ENCODE data around the gene CC2D1A. TPM values are rescaled to one million over a fixed set of nuclear protein-coding genes. Genes with fewer than 3 reads are reported as not detected.

Gene CC2D1A
- total RNA-seq, 4 donors from 2014 or later = 28.0 to 56.9 (median 36.0) TPM

GRCh38 chr19:13870873-13871272, 35.1 kb upstream of the CC2D1A start:
- Histone ChIP-seq H3K4me3 (no peak overlapping the region), H3K9me3 (no peaks in the 10 kb centered on the region), H3K4me1 (peaks cover 10 to 28% (median 11%) of the 10 kb centered on the region in 3 donors), H3K36me3 (no peaks in the 10 kb centered on the region), H3K27ac (no peak overlapping the region), H3K27me3 (peaks cover 0 to 13% (median 0%) of the 10 kb centered on the region in 4 donors)
- 56 to 90% methylated on average over 1 to 3 of the region's 4 CpGs for WGBS, 2 donors
- no peak for DNase-seq
- intact Hi-C loops (cut with DNase I) = no loop called here
- TF ChIP-seq POLR2A (IDR thresholded peaks at IDR 0.05) = no peak
- TF ChIP-seq CTCF (IDR thresholded peaks at IDR 0.05) = no peak

- peak overlapping the region in 3 of 4 donors; percentile 46 to 69 (median 54) for H3K4me3 ChIP-seq
- WGBS, 2 donors = 44 to 47% methylated on average over 2 of the region's 5 CpGs
- TF ChIP-seq POLR2A (IDR thresholded peaks at IDR 0.05) (no peak), CTCF (IDR thresholded peaks at IDR 0.05) (no peak)
- peaks cover 0 to 6% (median 0%) of the 10 kb centered on the region in 4 donors for H3K27me3 ChIP-seq
- H3K36me3 ChIP-seq = no peaks in the 10 kb centered on the region
- intact Hi-C loops (cut with DNase I) = no loop called here
- H3K27ac ChIP-seq = no peak overlapping the region
- H3K4me1 ChIP-seq = peaks cover 5 to 21% (median 5%) of the 10 kb centered on the region in 3 donors
- no peaks in the 10 kb centered on the region for H3K9me3 ChIP-seq
- no peak for DNase-seq
These were observed 33.7 kb upstream of the CC2D1A start for GRCh38 chr19:13872339-13872694.

GRCh38 chr19:13872695-13873389, 33.2 kb upstream of the CC2D1A start:
- TF ChIP-seq POLR2A (IDR thresholded peaks at IDR 0.05) (no peak), CTCF (IDR thresholded peaks at IDR 0.05) (peak in 1 of 6 experiments; percentile 5)
- H3K27ac ChIP-seq = peak overlapping the region in 2 of 4 donors; percentile 17 to 43

GRCh38 chr19:13873834-13874515, 32.0 kb upstream of the CC2D1A start:
- TF ChIP-seq POLR2A (IDR thresholded peaks at IDR 0.05) = no peak
- no peak for TF ChIP-seq CTCF (IDR thresholded peaks at IDR 0.05)
- no peaks in the 10 kb centered on the region for H3K36me3 ChIP-seq
- H3K9me3 ChIP-seq = no peaks in the 10 kb centered on the region
- H3K27ac ChIP-seq = no peak overlapping the region
- DNase-seq = no peak
- H3K4me3 ChIP-seq = no peak overlapping the region
- H3K27me3 ChIP-seq = peaks cover 0 to 6% (median 0%) of the 10 kb centered on the region in 4 donors
- H3K4me1 ChIP-seq = peaks cover 5 to 21% (median 5%) of the 10 kb centered on the region in 3 donors
- WGBS, 2 donors = 30 to 54% methylated on average over 9 to 24 of the region's 35 CpGs
- intact Hi-C loops (cut with DNase I) = no loop called here

More at GRCh38 chr19:13872695-13873389, 33.2 kb upstream of the CC2D1A start:
- no peak for DNase-seq
- H3K36me3 ChIP-seq = no peaks in the 10 kb centered on the region
- H3K4me3 ChIP-seq = peak overlapping the region; percentile 26 to 69 (median 50)
- H3K9me3 ChIP-seq = no peaks in the 10 kb centered on the region
- intact Hi-C loops (cut with DNase I) = no loop called here
- H3K27me3 ChIP-seq = peaks cover 0 to 6% (median 0%) of the 10 kb centered on the region in 4 donors
- H3K4me1 ChIP-seq = peaks cover 5 to 21% (median 5%) of the 10 kb centered on the region in 3 donors
- 2 to 9% methylated on average over 11 to 23 of the region's 45 CpGs for WGBS, 2 donors

- H3K9me3 ChIP-seq = no peaks in the 10 kb centered on the region
- no peak overlapping the region for H3K27ac ChIP-seq
- H3K27me3 ChIP-seq = peaks cover 0 to 6% (median 0%) of the 10 kb centered on the region in 4 donors
- H3K36me3 ChIP-seq = no peaks in the 10 kb centered on the region
- no peak overlapping the region for H3K4me3 ChIP-seq
- TF ChIP-seq CTCF (IDR thresholded peaks at IDR 0.05) (no peak), POLR2A (IDR thresholded peaks at IDR 0.05) (no peak)
- intact Hi-C loops (cut with DNase I) = no loop called here
- DNase-seq = no peak
- WGBS, 2 donors = 92 to 93% methylated on average over 4 to 5 of the region's 5 CpGs
- H3K4me1 ChIP-seq = peaks cover 11 to 35% (median 15%) of the 10 kb centered on the region in 3 donors
These were observed 30.2 kb upstream of the CC2D1A start for GRCh38 chr19:13875824-13876223.
